HG03025 (cell line): ENCODE measurements around the gene PCDHGB6.
"Not testable (repeated sequence)": the region's sequence is repeated elsewhere in the genome, so short reads cannot be mapped to it uniquely, and the experiment has no call there.

ENCODE experiments used
- ATAC-seq: cut with Tn5 transposase; IDR thresholded peaks from one replicate; pipeline ENCODE4 v1.9.1; 2021; ENCODE audit warnings: mild to moderate bottlenecking, moderate library complexity; ENCODE audit not compliant: unreplicated experiment, low FRiP score

The PCDHGB6 gene

GRCh38 chr5:141414548-141415274 lies 6.9 kb downstream of the PCDHGB6 start:
- ATAC-seq = not testable (repeated sequence)

GRCh38 chr5:141415275-141415618 lies 7.4 kb downstream of the PCDHGB6 start:
- ATAC-seq = not testable (repeated sequence)

GRCh38 chr5:141417494-141418172 lies 9.8 kb downstream of the PCDHGB6 start, which contains the start of gene PCDHGB7:
Gene PCDHGB7 (plus strand): TSS chr5:141417677. CDS start chr5:141417860, 183 bp downstream.
- ATAC-seq = peak; percentile 78

GRCh38 chr5:141419074-141419880 lies 11.5 kb downstream of the PCDHGB6 start:
- ATAC-seq = no peak

- no peak for ATAC-seq
Measured at GRCh38 chr5:141420855-141421488, 13.2 kb downstream of the PCDHGB6 start, which contains the start of gene PCDHGA11. Gene PCDHGA11 (plus strand): TSS chr5:141421051. CDS start chr5:141421228, 177 bp downstream.

- no peak for ATAC-seq
Measured at GRCh38 chr5:141421489-141421855, 13.7 kb downstream of the PCDHGB6 start.

- no peak for ATAC-seq
Measured at GRCh38 chr5:141422742-141423291, 15.0 kb downstream of the PCDHGB6 start.

- ATAC-seq = no peak
Measured at GRCh38 chr5:141427783-141428426, 20.1 kb downstream of the PCDHGB6 start.

- ATAC-seq = peak; percentile 91
Measured at GRCh38 chr5:141430332-141431113, 22.7 kb downstream of the PCDHGB6 start, which contains the start of gene PCDHGA12. Gene PCDHGA12 (plus strand): TSS chr5:141430507. CDS start chr5:141430760, 253 bp downstream.

GRCh38 chr5:141431286-141431685 lies 23.5 kb downstream of the PCDHGB6 start:
- no peak for ATAC-seq

- not testable (repeated sequence) for ATAC-seq
Measured at GRCh38 chr5:141432308-141432707, 24.5 kb downstream of the PCDHGB6 start.

GRCh38 chr5:141432726-141433125 lies 24.9 kb downstream of the PCDHGB6 start:
- ATAC-seq = not testable (repeated sequence)

- no peak for ATAC-seq
Measured at GRCh38 chr5:141434006-141434405, 26.2 kb downstream of the PCDHGB6 start.

GRCh38 chr5:141437221-141437620 lies 29.4 kb downstream of the PCDHGB6 start:
- ATAC-seq = no peak

GRCh38 chr5:141439411-141440141 lies 31.8 kb downstream of the PCDHGB6 start:
- ATAC-seq = no peak

GRCh38 chr5:141440341-141440740 lies 32.5 kb downstream of the PCDHGB6 start:
- no peak for ATAC-seq

GRCh38 chr5:141441571-141442170 lies 33.9 kb downstream of the PCDHGB6 start:
- no peak for ATAC-seq
